Astrocyte (in vitro differentiated cells and primary cell): ENCODE results near the gene RECK. TPM values are rescaled to one million over a fixed set of nuclear protein-coding genes. Genes with fewer than 3 reads are reported as not detected.
A peak's percentile ranks its signal among the peaks of the same experiment; 100 is the strongest.

Source experiments
- DNase-seq: peaks from one replicate; pipeline ENCODE4 v3.0.0-alpha.2; 2010; ENCODE audit warnings: low read depth
- FAIRE-seq: peaks from 2 replicates; lab custom pipeline; 2011; peaks lifted over from hg19 to GRCh38; lab: Jason Lieb, UNC
- H2AFZ ChIP-seq: 2 replicates; pipeline ENCODE4 v1.6.0; 2012; ENCODE audit warnings: low read depth, low read length, inconsistent platforms
- H3K27ac ChIP-seq: 2 replicates; pipeline ENCODE4 v1.5.1; 2011; ENCODE audit warnings: low read depth, low read length, inconsistent platforms
- H3K27me3 ChIP-seq: 2 replicates; pipeline ENCODE4 v1.6.0; 2011; ENCODE audit warnings: low read length, inconsistent platforms; ENCODE audit not compliant: insufficient read depth
- H3K36me3 ChIP-seq: 2 replicates; pipeline ENCODE4 v1.5.1; 2011; ENCODE audit warnings: low read length, inconsistent platforms; ENCODE audit not compliant: insufficient read depth
- H3K4me1 ChIP-seq: 2 replicates; pipeline ENCODE4 v1.5.1; 2011; ENCODE audit warnings: low read length, inconsistent platforms; ENCODE audit not compliant: insufficient read depth
- H3K4me2 ChIP-seq: 2 replicates; pipeline ENCODE4 v1.6.0; 2012; ENCODE audit warnings: low read length, inconsistent platforms
- H3K4me3 ChIP-seq: 2 replicates; pipeline ENCODE4 v1.5.1; 2011; ENCODE audit warnings: low read depth, mild to moderate bottlenecking, low read length, inconsistent platforms; ENCODE audit not compliant: insufficient read depth
- H3K79me2 ChIP-seq: 2 replicates; pipeline ENCODE4 v1.6.0; 2012; ENCODE audit warnings: mild to moderate bottlenecking, low read length, inconsistent platforms; ENCODE audit not compliant: insufficient read depth
- H3K9ac ChIP-seq: 2 replicates; pipeline ENCODE4 v1.6.0; 2012; ENCODE audit warnings: mild to moderate bottlenecking, low read length, inconsistent platforms
- H3K9me3 ChIP-seq: 2 replicates; pipeline ENCODE4 v1.5.1; 2012; ENCODE audit warnings: low read depth, mild to moderate bottlenecking, low read length, inconsistent platforms; ENCODE audit not compliant: insufficient read depth
- H4K20me1 ChIP-seq: 2 replicates; pipeline ENCODE4 v1.6.0; 2012; ENCODE audit warnings: low read length, inconsistent platforms; ENCODE audit not compliant: insufficient read depth
- H3K27ac Mint-ChIP-seq: one replicate; pipeline ENCODE4 v1.8.0; 2021; ENCODE audit warnings: mild to moderate bottlenecking, mixed read lengths; ENCODE audit not compliant: unreplicated experiment
- H3K27me3 Mint-ChIP-seq: one replicate; pipeline ENCODE4 v1.8.0; 2021; ENCODE audit warnings: low read depth, mixed read lengths; ENCODE audit not compliant: unreplicated experiment
- H3K36me3 Mint-ChIP-seq: one replicate; pipeline ENCODE4 v1.8.0; 2021; ENCODE audit warnings: low read depth, mixed read lengths; ENCODE audit not compliant: unreplicated experiment
- H3K4me1 Mint-ChIP-seq: one replicate; pipeline ENCODE4 v1.8.0; 2021; ENCODE audit warnings: low read depth, mixed read lengths; ENCODE audit not compliant: unreplicated experiment
- H3K4me3 Mint-ChIP-seq: one replicate; pipeline ENCODE4 v1.8.0; 2021; ENCODE audit warnings: mild to moderate bottlenecking, moderate library complexity, mixed read lengths; ENCODE audit not compliant: unreplicated experiment
- H3K9me3 Mint-ChIP-seq: one replicate; pipeline ENCODE4 v1.8.0; 2021; ENCODE audit warnings: mild to moderate bottlenecking, mixed read lengths; ENCODE audit not compliant: unreplicated experiment
- EZH2 ChIP-seq: IDR thresholded peaks from 2 replicates; pipeline ENCODE4 v1.6.1; 2012; ENCODE audit warnings: mild to moderate bottlenecking, low read length, inconsistent platforms; ENCODE audit not compliant: insufficient read depth
- total RNA-seq: library from RNA; stranded (reverse); gene quantifications from 2 replicates; pipeline ENCODE4 v1.2.1, GENCODE V29; 2021
- TF ChIP-seq, protein P1 (sequence below): IDR thresholded peaks from 2 replicates; pipeline ENCODE4 v1.5.1; 2011; ENCODE audit warnings: low read depth, mild to moderate bottlenecking, inconsistent platforms, low read length, moderate library complexity; ENCODE audit not compliant: insufficient read depth

Gene RECK
- total RNA-seq, 1 donor from 2014 or later: 21.6 TPM

DNA sequence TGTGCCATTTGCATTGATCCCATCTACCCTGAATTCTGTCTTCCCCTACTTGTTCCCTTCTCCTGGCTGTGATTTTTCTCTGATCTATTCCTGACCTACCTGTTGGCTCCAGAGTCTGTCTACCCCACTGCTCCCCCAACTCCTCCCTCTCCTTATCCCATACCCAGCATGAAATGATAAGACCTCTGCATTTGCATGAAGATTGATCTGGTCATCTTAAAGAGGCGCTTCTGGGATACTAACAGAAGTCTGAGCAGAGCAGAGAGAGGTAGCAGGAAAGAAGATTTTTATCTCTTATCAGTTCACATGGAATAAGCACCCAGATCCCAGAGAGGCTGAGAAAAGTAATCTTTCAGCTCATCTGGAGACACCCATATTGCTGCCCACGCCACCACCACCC, 81.5 kb downstream of the RECK start:
- H3K4me3 ChIP-seq: no peak overlapping the region
- Mint-ChIP-seq H3K4me1 (peaks cover 18% of the 10 kb centered on the region), H3K9me3 (no peaks in the 10 kb centered on the region), H3K27ac (peak overlapping the region; percentile 14), H3K4me3 (no peak overlapping the region), H3K36me3 (peaks cover 31% of the 10 kb centered on the region), H3K27me3 (no peaks in the 10 kb centered on the region)
- no peak overlapping the region for H2AFZ ChIP-seq
- H3K27me3 ChIP-seq: no peaks in the 10 kb centered on the region
- no peaks in the 10 kb centered on the region for H3K79me2 ChIP-seq
- no peak for FAIRE-seq
- no peak overlapping the region for H3K4me2 ChIP-seq
- no peak overlapping the region for H3K27ac ChIP-seq
- H3K36me3 ChIP-seq: peaks cover 21% of the 10 kb centered on the region
- no peak overlapping the region for H3K9ac ChIP-seq
- H3K9me3 ChIP-seq: no peaks in the 10 kb centered on the region
- H4K20me1 ChIP-seq: no peaks in the 10 kb centered on the region
- H3K4me1 ChIP-seq: peaks cover 3% of the 10 kb centered on the region
- TF ChIP-seq, protein P1, sequence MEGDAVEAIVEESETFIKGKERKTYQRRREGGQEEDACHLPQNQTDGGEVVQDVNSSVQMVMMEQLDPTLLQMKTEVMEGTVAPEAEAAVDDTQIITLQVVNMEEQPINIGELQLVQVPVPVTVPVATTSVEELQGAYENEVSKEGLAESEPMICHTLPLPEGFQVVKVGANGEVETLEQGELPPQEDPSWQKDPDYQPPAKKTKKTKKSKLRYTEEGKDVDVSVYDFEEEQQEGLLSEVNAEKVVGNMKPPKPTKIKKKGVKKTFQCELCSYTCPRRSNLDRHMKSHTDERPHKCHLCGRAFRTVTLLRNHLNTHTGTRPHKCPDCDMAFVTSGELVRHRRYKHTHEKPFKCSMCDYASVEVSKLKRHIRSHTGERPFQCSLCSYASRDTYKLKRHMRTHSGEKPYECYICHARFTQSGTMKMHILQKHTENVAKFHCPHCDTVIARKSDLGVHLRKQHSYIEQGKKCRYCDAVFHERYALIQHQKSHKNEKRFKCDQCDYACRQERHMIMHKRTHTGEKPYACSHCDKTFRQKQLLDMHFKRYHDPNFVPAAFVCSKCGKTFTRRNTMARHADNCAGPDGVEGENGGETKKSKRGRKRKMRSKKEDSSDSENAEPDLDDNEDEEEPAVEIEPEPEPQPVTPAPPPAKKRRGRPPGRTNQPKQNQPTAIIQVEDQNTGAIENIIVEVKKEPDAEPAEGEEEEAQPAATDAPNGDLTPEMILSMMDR: no peak
- no peak for TF ChIP-seq EZH2
- no peak for DNase-seq

DNA sequence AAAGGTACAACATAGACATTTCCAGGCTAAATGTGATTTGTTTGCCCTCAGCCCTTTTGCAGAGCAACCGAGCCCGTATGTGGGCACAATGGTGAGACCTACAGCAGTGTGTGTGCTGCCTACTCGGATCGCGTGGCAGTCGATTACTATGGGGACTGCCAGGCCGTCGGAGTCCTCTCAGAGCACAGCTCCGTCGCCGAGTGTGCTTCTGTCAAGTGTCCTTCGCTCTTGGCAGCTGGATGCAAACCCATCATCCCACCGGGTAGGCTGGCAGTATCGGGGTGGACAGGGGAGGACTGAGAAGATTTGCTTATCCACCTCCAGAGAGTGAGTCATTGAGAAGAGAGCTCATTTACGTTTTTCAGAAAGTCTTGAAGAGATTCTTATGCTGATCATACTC, 82.0 kb downstream of the RECK start:
- no peak overlapping the region for H3K4me2 ChIP-seq
- H3K9ac ChIP-seq: no peak overlapping the region
- H3K36me3 ChIP-seq: peaks cover 24% of the 10 kb centered on the region
- Mint-ChIP-seq H3K27me3 (no peaks in the 10 kb centered on the region), H3K36me3 (peaks cover 31% of the 10 kb centered on the region), H3K4me3 (no peak overlapping the region), H3K27ac (no peak overlapping the region), H3K9me3 (no peaks in the 10 kb centered on the region), H3K4me1 (peaks cover 18% of the 10 kb centered on the region)
- H3K4me3 ChIP-seq: no peak overlapping the region
- no peaks in the 10 kb centered on the region for H3K79me2 ChIP-seq
- TF ChIP-seq, protein P1: no peak
- no peak for TF ChIP-seq EZH2
- H2AFZ ChIP-seq: no peak overlapping the region
- DNase-seq (peak; percentile 16), FAIRE-seq (no peak)
- H3K9me3 ChIP-seq: no peaks in the 10 kb centered on the region
- no peak overlapping the region for H3K27ac ChIP-seq
- H4K20me1 ChIP-seq: no peaks in the 10 kb centered on the region
- H3K4me1 ChIP-seq: peaks cover 3% of the 10 kb centered on the region
- no peaks in the 10 kb centered on the region for H3K27me3 ChIP-seq

DNA sequence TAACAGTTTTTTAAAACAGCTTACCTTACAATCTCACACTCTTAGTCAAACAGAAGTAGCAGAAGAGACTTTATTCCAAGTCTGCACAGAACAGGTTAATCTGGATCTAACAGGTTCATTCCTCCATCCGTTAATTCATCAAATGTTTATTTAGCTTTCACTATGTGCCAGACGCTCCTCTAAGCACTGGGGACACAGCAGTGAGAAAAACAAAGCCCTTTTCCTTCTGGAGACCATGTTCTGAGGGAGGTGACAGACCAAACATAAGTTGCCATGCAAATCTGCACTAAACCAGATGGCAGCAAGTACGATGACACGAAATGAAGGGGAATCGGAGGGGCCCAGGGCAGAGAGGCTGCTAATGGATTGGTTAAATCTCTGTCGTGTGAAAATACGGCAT, 82.8 kb downstream of the RECK start:
- Histone ChIP-seq H3K9me3 (no peaks in the 10 kb centered on the region), H3K79me2 (no peaks in the 10 kb centered on the region), H4K20me1 (no peaks in the 10 kb centered on the region), H3K4me3 (no peak overlapping the region), H2AFZ (no peak overlapping the region), H3K4me1 (peaks cover 3% of the 10 kb centered on the region), H3K27ac (no peak overlapping the region), H3K4me2 (no peak overlapping the region), H3K27me3 (no peaks in the 10 kb centered on the region), H3K9ac (no peak overlapping the region), H3K36me3 (peaks cover 24% of the 10 kb centered on the region)
- Mint-ChIP-seq H3K4me1 (peaks cover 18% of the 10 kb centered on the region), H3K27ac (no peak overlapping the region), H3K9me3 (no peaks in the 10 kb centered on the region), H3K36me3 (peaks cover 31% of the 10 kb centered on the region), H3K27me3 (no peaks in the 10 kb centered on the region), H3K4me3 (no peak overlapping the region)
- no peak for TF ChIP-seq EZH2
- TF ChIP-seq, protein P1: no peak
- no peak for DNase-seq
- FAIRE-seq: no peak
